ENCODE measurements around the gene RAD23A.

The RAD23A gene

DNA sequence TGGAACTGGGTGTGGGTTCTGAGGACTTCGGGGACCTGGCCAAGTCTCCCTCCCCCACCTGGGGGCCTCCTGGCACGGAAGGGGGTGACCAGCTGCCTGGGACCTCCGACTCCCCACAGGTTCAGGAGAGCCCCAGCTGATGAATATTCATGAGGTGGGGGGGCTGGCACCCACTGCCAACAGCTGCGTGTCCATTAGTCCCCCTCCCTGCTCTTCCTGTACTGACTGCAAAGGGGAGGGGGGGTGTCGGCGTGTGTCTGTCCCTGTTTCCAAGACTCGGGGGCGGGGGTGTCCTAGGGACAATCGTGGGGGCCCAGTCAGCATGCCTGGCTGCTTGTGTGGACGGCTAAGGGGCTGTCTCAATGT, 39.0 kb downstream of the RAD23A start:
- H3K27me3 ChIP-seq (ENCODE audit: insufficient read depth, low read depth) = peaks cover 39% of the 10 kb centered on the region
- TF ChIP-seq, protein P1, sequence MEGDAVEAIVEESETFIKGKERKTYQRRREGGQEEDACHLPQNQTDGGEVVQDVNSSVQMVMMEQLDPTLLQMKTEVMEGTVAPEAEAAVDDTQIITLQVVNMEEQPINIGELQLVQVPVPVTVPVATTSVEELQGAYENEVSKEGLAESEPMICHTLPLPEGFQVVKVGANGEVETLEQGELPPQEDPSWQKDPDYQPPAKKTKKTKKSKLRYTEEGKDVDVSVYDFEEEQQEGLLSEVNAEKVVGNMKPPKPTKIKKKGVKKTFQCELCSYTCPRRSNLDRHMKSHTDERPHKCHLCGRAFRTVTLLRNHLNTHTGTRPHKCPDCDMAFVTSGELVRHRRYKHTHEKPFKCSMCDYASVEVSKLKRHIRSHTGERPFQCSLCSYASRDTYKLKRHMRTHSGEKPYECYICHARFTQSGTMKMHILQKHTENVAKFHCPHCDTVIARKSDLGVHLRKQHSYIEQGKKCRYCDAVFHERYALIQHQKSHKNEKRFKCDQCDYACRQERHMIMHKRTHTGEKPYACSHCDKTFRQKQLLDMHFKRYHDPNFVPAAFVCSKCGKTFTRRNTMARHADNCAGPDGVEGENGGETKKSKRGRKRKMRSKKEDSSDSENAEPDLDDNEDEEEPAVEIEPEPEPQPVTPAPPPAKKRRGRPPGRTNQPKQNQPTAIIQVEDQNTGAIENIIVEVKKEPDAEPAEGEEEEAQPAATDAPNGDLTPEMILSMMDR (conservative IDR thresholded peaks at IDR 0.05; ENCODE audit: low read depth, low read length) = no peak
- H4K20me1 ChIP-seq (ENCODE audit: insufficient read depth) = no peaks in the 10 kb centered on the region
- H3K4me1 ChIP-seq (ENCODE audit: low read depth, poor library complexity, severe bottlenecking) = peaks cover 33% of the 10 kb centered on the region
- H3K4me3 ChIP-seq (IDR thresholded peaks at IDR 0.05; ENCODE audit: insufficient read depth, low read depth, low read length) = no peak overlapping the region
- H3K9ac ChIP-seq = no peak overlapping the region
- H3K4me2 ChIP-seq = peak overlapping the region; percentile 55; the same call in 1 of the 2 replicates
- no peak overlapping the region for H3K27ac ChIP-seq
- no peak overlapping the region for H2AFZ ChIP-seq (ENCODE audit: low read depth)
- H3K79me2 ChIP-seq (ENCODE audit: insufficient read depth, low read depth) = no peaks in the 10 kb centered on the region
- no peaks in the 10 kb centered on the region for H3K36me3 ChIP-seq (ENCODE audit: insufficient read depth)

DNA sequence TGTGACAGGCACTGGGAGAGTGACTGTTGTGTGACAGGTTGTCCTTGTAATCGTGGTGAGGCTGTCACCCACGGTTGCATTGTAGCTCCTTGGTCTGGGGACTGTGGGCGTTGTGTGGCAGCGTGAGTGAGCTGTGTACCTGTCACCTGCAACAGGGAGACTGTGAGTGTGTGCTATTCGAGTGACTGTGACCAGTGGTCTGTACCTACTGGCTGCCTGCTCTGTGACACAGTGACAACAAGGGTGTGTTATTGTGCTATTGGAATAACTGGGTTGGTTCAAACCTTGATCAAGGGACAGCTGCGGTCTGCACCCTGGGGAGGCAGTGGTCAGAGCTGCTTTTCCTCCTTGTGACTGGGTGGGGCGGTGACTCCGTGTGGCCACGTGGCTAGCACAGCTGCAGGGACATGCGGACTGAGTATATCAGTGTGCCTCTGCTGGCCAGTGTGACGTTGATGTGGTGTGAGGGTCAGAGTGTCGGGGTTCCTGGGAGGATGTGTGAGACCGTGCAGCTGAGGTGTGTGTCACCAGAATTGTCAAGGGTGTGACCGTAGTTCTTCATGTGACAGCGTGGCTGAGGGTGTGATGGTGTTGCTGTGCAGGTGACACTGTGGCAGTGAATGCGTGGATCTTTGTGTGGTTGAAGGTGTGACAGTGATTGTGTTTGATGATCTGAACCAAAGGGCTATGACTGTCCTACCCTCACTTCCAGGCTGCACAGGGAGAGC, 39.6 kb downstream of the RAD23A start:
- TF ChIP-seq, protein P1 (conservative IDR thresholded peaks at IDR 0.05; ENCODE audit: low read depth, low read length) = no peak
- no peak overlapping the region for H3K9ac ChIP-seq
- H3K4me1 ChIP-seq (ENCODE audit: low read depth, poor library complexity, severe bottlenecking) = peaks cover 33% of the 10 kb centered on the region
- H3K4me3 ChIP-seq (IDR thresholded peaks at IDR 0.05; ENCODE audit: insufficient read depth, low read depth, low read length) = no peak overlapping the region
- peaks cover 34% of the 10 kb centered on the region for H3K27me3 ChIP-seq (ENCODE audit: insufficient read depth, low read depth)
- H2AFZ ChIP-seq (ENCODE audit: low read depth) = no peak overlapping the region
- no peaks in the 10 kb centered on the region for H4K20me1 ChIP-seq (ENCODE audit: insufficient read depth)
- H3K27ac ChIP-seq = no peak overlapping the region
- peak overlapping the region; percentile 55; the same call in 1 of the 2 replicates for H3K4me2 ChIP-seq
- no peaks in the 10 kb centered on the region for H3K79me2 ChIP-seq (ENCODE audit: insufficient read depth, low read depth)
- H3K36me3 ChIP-seq (ENCODE audit: insufficient read depth) = no peaks in the 10 kb centered on the region

DNA sequence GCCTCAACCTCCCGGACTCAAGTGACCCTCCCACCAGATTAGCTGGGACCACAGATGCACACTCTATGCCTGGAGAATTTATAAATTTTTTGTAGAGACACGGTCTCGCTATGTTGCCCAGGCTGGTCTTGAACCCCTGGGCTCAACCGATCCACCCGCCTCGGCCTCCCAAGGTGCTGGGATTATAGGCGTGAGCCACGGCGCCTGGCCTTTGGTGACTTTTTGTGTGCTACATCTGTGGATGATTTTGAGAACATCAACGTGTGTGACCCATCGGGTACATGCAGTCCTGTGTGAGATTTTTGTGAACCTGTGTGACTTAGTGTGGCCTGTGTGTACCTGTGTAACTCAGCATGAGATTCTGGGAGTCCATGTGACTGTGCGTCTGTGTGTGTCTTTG, 41.1 kb downstream of the RAD23A start:
- Histone ChIP-seq H3K36me3 (ENCODE audit: insufficient read depth) (no peaks in the 10 kb centered on the region), H3K9ac (no peak overlapping the region), H3K27me3 (ENCODE audit: insufficient read depth, low read depth) (peaks cover 20% of the 10 kb centered on the region)

GRCh38 chr19:12987190-12987589, 41.5 kb downstream of the RAD23A start:
- no peak overlapping the region for H3K9ac ChIP-seq
- no peak overlapping the region for H2AFZ ChIP-seq (ENCODE audit: low read depth)
- no peaks in the 10 kb centered on the region for H3K79me2 ChIP-seq (ENCODE audit: insufficient read depth, low read depth)
- H3K27ac ChIP-seq = no peak overlapping the region
- no peaks in the 10 kb centered on the region for H3K36me3 ChIP-seq (ENCODE audit: insufficient read depth)
- H3K4me1 ChIP-seq (ENCODE audit: low read depth, poor library complexity, severe bottlenecking) = peaks cover 33% of the 10 kb centered on the region
- TF ChIP-seq, protein P1 (conservative IDR thresholded peaks at IDR 0.05; ENCODE audit: low read depth, low read length) = no peak
- H4K20me1 ChIP-seq (ENCODE audit: insufficient read depth) = no peaks in the 10 kb centered on the region
- no peak overlapping the region for H3K4me3 ChIP-seq (IDR thresholded peaks at IDR 0.05; ENCODE audit: insufficient read depth, low read depth, low read length)
- peaks cover 16% of the 10 kb centered on the region for H3K27me3 ChIP-seq (ENCODE audit: insufficient read depth, low read depth)
- H3K4me2 ChIP-seq = no peak overlapping the region

More for the DNA sequence above, 41.1 kb downstream of the RAD23A start:
- H3K4me3 ChIP-seq (IDR thresholded peaks at IDR 0.05; ENCODE audit: insufficient read depth, low read depth, low read length) = no peak overlapping the region
- peaks cover 33% of the 10 kb centered on the region for H3K4me1 ChIP-seq (ENCODE audit: low read depth, poor library complexity, severe bottlenecking)
- TF ChIP-seq, protein P1 (conservative IDR thresholded peaks at IDR 0.05; ENCODE audit: low read depth, low read length) = no peak
- H3K79me2 ChIP-seq (ENCODE audit: insufficient read depth, low read depth) = no peaks in the 10 kb centered on the region
- no peak overlapping the region for H3K4me2 ChIP-seq
- H2AFZ ChIP-seq (ENCODE audit: low read depth) = no peak overlapping the region
- H3K27ac ChIP-seq = no peak overlapping the region
- H4K20me1 ChIP-seq (ENCODE audit: insufficient read depth) = no peaks in the 10 kb centered on the region
